Amniotic stem cell (primary cell): ENCODE data around the gene FBXL12.
"Not testable (repeated sequence)": the region's sequence is repeated elsewhere in the genome, so short reads cannot be mapped to it uniquely, and the experiment has no call there.

Source experiments
- DNase-seq: peaks from one replicate; lab custom pipeline; 2025; lab: John Stamatoyannopoulos, UW

Gene FBXL12

GRCh38 chr19:9818734-9819595, at the start of gene FBXL12:
Gene FBXL12, minus strand, starts transcription at chr19:9819079. Its CDS starts 266 bp downstream, at chr19:9818813.
- DNase-seq, result peak; percentile 100

- no peak for DNase-seq
Observed at GRCh38 chr19:9865732-9866501, 47.0 kb upstream of the FBXL12 start.

- no peak for DNase-seq
Observed at GRCh38 chr19:9863759-9864158, 44.9 kb upstream of the FBXL12 start.

GRCh38 chr19:9862938-9863337, 44.1 kb upstream of the FBXL12 start:
- DNase-seq, result no peak

- no peak for DNase-seq
Observed at GRCh38 chr19:9861503-9861902, 42.6 kb upstream of the FBXL12 start.

GRCh38 chr19:9860407-9860806, 41.5 kb upstream of the FBXL12 start:
- DNase-seq, result no peak

- DNase-seq, result no peak
Observed at GRCh38 chr19:9858766-9859165, 39.9 kb upstream of the FBXL12 start.

- DNase-seq, result no peak
Observed at GRCh38 chr19:9857920-9858746, 39.3 kb upstream of the FBXL12 start.

GRCh38 chr19:9857076-9857721, 38.3 kb upstream of the FBXL12 start:
- no peak for DNase-seq

GRCh38 chr19:9856609-9857008, 37.7 kb upstream of the FBXL12 start:
- no peak for DNase-seq

- no peak for DNase-seq
Observed at GRCh38 chr19:9854282-9854846, 35.5 kb upstream of the FBXL12 start.

- no peak for DNase-seq
Observed at GRCh38 chr19:9850235-9850959, 31.5 kb upstream of the FBXL12 start.

- no peak for DNase-seq
Observed at GRCh38 chr19:9849791-9850190, 30.9 kb upstream of the FBXL12 start.

GRCh38 chr19:9848762-9849161, 29.9 kb upstream of the FBXL12 start:
- no peak for DNase-seq

- no peak for DNase-seq
Observed at GRCh38 chr19:9848060-9848459, 29.2 kb upstream of the FBXL12 start.

GRCh38 chr19:9847087-9847671, 28.3 kb upstream of the FBXL12 start:
- peak; percentile 86 for DNase-seq

GRCh38 chr19:9843626-9844273, 24.9 kb upstream of the FBXL12 start:
- DNase-seq, result not testable (repeated sequence)

- no peak for DNase-seq
Observed at GRCh38 chr19:9842834-9843625, 24.2 kb upstream of the FBXL12 start.

GRCh38 chr19:9839415-9839814, 20.5 kb upstream of the FBXL12 start:
- DNase-seq, result no peak
